Measurements from ENCODE around the gene NRG4.
"Not testable (repeated sequence)": the region's sequence is repeated elsewhere in the genome, so short reads cannot be mapped to it uniquely, and the experiment has no call there.

The NRG4 gene

GRCh38 chr15:76032046-76032445, 19.8 kb upstream of the NRG4 start:
- no peak for TF ChIP-seq CTCF (IDR thresholded peaks at IDR 0.05; ENCODE audit: control insufficient read depth, insufficient read depth, low read depth, low read length, missing control alignments)
- DNase-seq (ENCODE audit: low read depth): no peak
- H3K4me3 ChIP-seq (ENCODE audit: control insufficient read depth, low read depth, low read length): no peak overlapping the region

GRCh38 chr15:76024021-76024768, 12.0 kb upstream of the NRG4 start:
- no peak for DNase-seq (ENCODE audit: low read depth)
- H3K4me3 ChIP-seq (ENCODE audit: control insufficient read depth, low read depth, low read length): no peak overlapping the region
- TF ChIP-seq CTCF (IDR thresholded peaks at IDR 0.05; ENCODE audit: control insufficient read depth, insufficient read depth, low read depth, low read length, missing control alignments): no peak

DNA sequence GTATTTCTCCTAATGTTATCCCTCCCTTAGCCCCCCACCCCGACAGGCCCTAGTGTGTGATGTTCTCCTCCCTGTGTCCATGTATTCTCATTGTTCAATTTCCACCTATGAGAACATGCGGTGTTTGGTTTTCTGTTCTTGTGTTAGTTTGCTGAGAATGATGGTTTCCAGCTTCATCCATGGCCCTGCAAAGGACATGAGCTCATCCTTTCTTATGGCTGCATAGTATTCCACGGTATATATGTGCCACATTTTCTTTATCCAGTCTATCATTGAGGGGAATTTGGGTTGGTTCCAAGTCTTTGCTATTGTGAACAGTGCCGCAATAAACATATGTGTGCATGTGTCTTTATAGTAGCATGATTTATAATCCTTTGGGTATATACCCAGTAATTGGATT, 1.2 kb upstream of the NRG4 start:
- DNase-seq (ENCODE audit: low read depth); H3K4me3 ChIP-seq (ENCODE audit: control insufficient read depth, low read depth, low read length): not testable (repeated sequence)

DNA sequence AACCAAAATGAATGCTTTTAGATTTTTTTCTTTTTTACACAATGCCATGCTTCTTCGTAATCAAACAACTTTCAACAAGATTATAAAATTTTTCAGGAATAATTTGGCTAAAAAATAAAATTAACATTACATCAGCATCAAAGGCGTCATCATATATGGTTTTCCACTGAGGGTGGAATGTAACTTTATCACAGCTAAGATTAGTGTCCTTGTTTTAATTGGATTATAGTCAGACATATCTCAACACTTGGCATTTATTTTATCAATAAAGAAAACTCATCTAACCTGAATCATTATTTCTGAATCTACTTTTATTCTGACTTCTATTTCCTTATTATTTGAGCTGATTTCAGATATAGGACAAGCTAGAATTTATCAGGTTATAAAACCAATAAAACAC, 1.6 kb downstream of the NRG4 start:
- no peak for TF ChIP-seq CTCF (IDR thresholded peaks at IDR 0.05; ENCODE audit: control insufficient read depth, insufficient read depth, low read depth, low read length, missing control alignments)
- no peak overlapping the region for H3K4me3 ChIP-seq (ENCODE audit: control insufficient read depth, low read depth, low read length)
- DNase-seq (ENCODE audit: low read depth): no peak

DNA sequence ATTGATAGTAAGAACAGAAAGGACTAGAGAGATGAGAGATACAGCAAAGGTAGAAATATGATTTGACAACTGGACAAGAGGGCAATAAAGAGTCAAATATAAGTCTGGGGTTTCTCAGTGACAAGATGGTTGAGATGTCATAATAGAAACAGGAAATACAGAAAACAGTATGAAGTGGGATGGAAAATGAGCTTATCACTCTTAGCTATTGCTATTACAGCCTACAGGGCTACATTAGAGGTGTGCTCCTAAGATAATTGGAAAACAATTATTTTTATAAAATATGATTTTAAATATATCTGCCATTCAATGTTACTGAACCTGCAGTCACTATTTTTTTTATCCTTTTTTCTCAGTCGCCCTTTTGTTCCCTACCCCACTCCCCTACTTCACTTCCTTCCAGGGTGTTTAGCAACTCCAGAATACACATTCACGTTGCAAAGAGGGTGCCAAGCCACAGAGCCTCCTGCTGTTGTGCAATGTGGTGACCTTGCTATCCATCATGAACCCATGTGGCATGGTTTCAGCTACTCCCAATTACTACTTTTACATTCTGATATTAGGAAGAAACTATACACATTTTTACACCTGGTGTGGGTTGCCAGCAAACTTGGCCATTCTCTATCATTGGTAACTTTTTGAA, 6.0 kb downstream of the NRG4 start:
- TF ChIP-seq CTCF (IDR thresholded peaks at IDR 0.05; ENCODE audit: control insufficient read depth, insufficient read depth, low read depth, low read length, missing control alignments): no peak
- no peak for DNase-seq (ENCODE audit: low read depth)
- no peak overlapping the region for H3K4me3 ChIP-seq (ENCODE audit: control insufficient read depth, low read depth, low read length)

- no peak for TF ChIP-seq CTCF (IDR thresholded peaks at IDR 0.05; ENCODE audit: control insufficient read depth, insufficient read depth, low read depth, low read length, missing control alignments)
- no peak for DNase-seq (ENCODE audit: low read depth)
Observed at GRCh38 chr15:76003364-76003763, 8.9 kb downstream of the NRG4 start.

GRCh38 chr15:75995611-75996010, 16.6 kb downstream of the NRG4 start:
- no peak for DNase-seq (ENCODE audit: low read depth)
- H3K4me3 ChIP-seq (ENCODE audit: control insufficient read depth, low read depth, low read length): no peak overlapping the region
- no peak for TF ChIP-seq CTCF (IDR thresholded peaks at IDR 0.05; ENCODE audit: control insufficient read depth, insufficient read depth, low read depth, low read length, missing control alignments)

More at GRCh38 chr15:76003364-76003763, 8.9 kb downstream of the NRG4 start:
- no peak overlapping the region for H3K4me3 ChIP-seq (ENCODE audit: control insufficient read depth, low read depth, low read length)

All from AG09309 (cell line).